SK-N-SH treated with all-trans-retinoic acid at 6 μM for 48 hours (cell line): ENCODE measurements around the gene CLEC6A.

ENCODE experiments used
- BACH2 ChIP-seq: fragments of 250-450 bp; sonication (Bioruptor Pico); IDR thresholded peaks from 2 replicates; pipeline ENCODE4 v1.9.0; 2021; ENCODE audit warnings: mild to moderate bottlenecking, borderline replicate concordance
- CSDC2 ChIP-seq: fragments of 250-450 bp; sonication (Bioruptor Pico); IDR thresholded peaks from 2 replicates; pipeline ENCODE4 v1.5.0; 2020; ENCODE audit warnings: mild to moderate bottlenecking, moderate library complexity
- CSRNP3 ChIP-seq: fragments of 250-450 bp; sonication (Bioruptor Pico); IDR thresholded peaks from 2 replicates; pipeline ENCODE4 v1.5.1; 2021; ENCODE audit warnings: mild to moderate bottlenecking, moderate library complexity
- ISL1 ChIP-seq: fragments of 250-450 bp; sonication (Bioruptor Pico); IDR thresholded peaks from 2 replicates; pipeline ENCODE4 v2.1.2; 2022; ENCODE audit warnings: mild to moderate bottlenecking, moderate library complexity
- PATZ1 ChIP-seq: fragments of 250-450 bp; sonication (Bioruptor Pico); IDR thresholded peaks from 2 replicates; pipeline ENCODE4 v1.8.0; 2020; ENCODE audit warnings: mild to moderate bottlenecking, moderate library complexity, borderline replicate concordance
- RARB ChIP-seq: fragments of 250-450 bp; sonication (Bioruptor Pico); IDR thresholded peaks from 2 replicates; pipeline ENCODE4 v1.8.0; 2021; ENCODE audit warnings: mild to moderate bottlenecking, moderate library complexity
- ZC3H10 ChIP-seq: fragments of 250-450 bp; sonication (Bioruptor Pico); IDR thresholded peaks from 2 replicates; pipeline ENCODE4 v1.5.1; 2021; ENCODE audit warnings: mild to moderate bottlenecking, moderate library complexity
- ZFP30 ChIP-seq: fragments of 450-650 bp; formaldehyde crosslinking; IDR thresholded peaks from 2 replicates; pipeline ENCODE4 v1.5.0; 2022; ENCODE audit warnings: mild to moderate bottlenecking, moderate library complexity
- TF ChIP-seq, protein P1 (sequence below): fragments of 250-450 bp; sonication (Bioruptor Pico); IDR thresholded peaks from 2 replicates; pipeline ENCODE4 v1.5.1; 2020; ENCODE audit warnings: low read depth, mild to moderate bottlenecking, moderate library complexity

DNA sequence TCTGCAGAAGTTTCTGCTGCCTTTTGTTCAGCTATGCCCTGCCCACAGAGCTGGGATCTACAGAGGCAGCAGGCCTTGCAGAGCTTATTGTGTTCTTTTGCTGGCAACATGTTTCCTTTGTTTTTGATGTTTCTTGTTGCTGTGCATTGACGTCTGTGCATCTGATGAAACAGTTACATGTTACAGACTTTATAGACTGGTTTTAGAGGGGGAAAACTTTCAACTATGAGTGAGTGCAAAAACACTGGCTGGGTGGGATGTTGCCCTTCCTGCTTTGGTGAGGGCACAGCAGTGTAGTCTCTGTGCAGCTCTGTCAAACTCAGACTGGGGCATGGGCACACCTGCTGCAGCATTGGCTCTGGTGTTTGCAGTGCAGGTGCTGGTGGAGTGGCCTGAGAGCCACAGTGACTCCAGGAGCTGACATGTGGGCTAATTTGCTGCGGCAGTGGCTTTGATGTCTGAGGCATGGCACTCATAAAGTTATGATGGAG, 26.9 kb downstream of the CLEC6A start:
- no peak for TF ChIP-seq RARB (CRISPR knock-in tag)
- TF ChIP-seq ZC3H10 (CRISPR knock-in tag) = no peak
- TF ChIP-seq ZFP30 (CRISPR knock-in tag) = no peak
- TF ChIP-seq ISL1 (CRISPR knock-in tag) = no peak
- TF ChIP-seq CSDC2 = no peak
- no peak for TF ChIP-seq BACH2 (CRISPR knock-in tag)
- no peak for TF ChIP-seq CSRNP3 (CRISPR knock-in tag)
- TF ChIP-seq, protein P1, sequence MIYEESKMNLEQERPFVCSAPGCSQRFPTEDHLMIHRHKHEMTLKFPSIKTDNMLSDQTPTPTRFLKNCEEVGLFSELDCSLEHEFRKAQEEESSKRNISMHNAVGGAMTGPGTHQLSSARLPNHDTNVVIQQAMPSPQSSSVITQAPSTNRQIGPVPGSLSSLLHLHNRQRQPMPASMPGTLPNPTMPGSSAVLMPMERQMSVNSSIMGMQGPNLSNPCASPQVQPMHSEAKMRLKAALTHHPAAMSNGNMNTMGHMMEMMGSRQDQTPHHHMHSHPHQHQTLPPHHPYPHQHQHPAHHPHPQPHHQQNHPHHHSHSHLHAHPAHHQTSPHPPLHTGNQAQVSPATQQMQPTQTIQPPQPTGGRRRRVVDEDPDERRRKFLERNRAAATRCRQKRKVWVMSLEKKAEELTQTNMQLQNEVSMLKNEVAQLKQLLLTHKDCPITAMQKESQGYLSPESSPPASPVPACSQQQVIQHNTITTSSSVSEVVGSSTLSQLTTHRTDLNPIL (CRISPR knock-in tag) = no peak
- no peak for TF ChIP-seq PATZ1 (CRISPR knock-in tag)
